ENCODE data around the gene ZFAND6.

- TF ChIP-seq CTCF (conservative IDR thresholded peaks at IDR 0.05; ENCODE audit: low read length) (no peak), EZH2phosphoT487 (IDR thresholded peaks at IDR 0.05; ENCODE audit: borderline replicate concordance, low read depth, low read length) (no peak)
Observed at GRCh38 chr15:80106051-80106450, 46.6 kb downstream of the ZFAND6 start.

All from OCI-LY7 (cell line).